ENCODE data around the gene CYB561.
"Not testable (repeated sequence)": the region's sequence is repeated elsewhere in the genome, so short reads cannot be mapped to it uniquely, and the experiment has no call there.

Gene CYB561

GRCh38 chr17:63479495-63480184 lies 33.5 kb upstream of the CYB561 start:
- DNase-seq (ENCODE audit: low read depth) = no peak

- DNase-seq (ENCODE audit: low read depth) = peak; percentile 93
These were observed 32.8 kb upstream of the CYB561 start for GRCh38 chr17:63478814-63479494.

- DNase-seq (ENCODE audit: low read depth) = no peak
These were observed 31.7 kb upstream of the CYB561 start for GRCh38 chr17:63477480-63478440.

GRCh38 chr17:63476854-63477479 lies 30.9 kb upstream of the CYB561 start, which contains the start of gene ACE:
TSS of gene ACE (plus strand) at chr17:63477061. CDS start at chr17:63477095, 34 bp downstream.
- DNase-seq (ENCODE audit: low read depth) = no peak

GRCh38 chr17:63476459-63476853 lies 30.4 kb upstream of the CYB561 start:
- no peak for DNase-seq (ENCODE audit: low read depth)

GRCh38 chr17:63475491-63476412 lies 29.6 kb upstream of the CYB561 start:
- DNase-seq (ENCODE audit: low read depth) = no peak

- no peak for DNase-seq (ENCODE audit: low read depth)
These were observed 28.7 kb upstream of the CYB561 start for GRCh38 chr17:63474586-63475460.

GRCh38 chr17:63474174-63474573 lies 28.1 kb upstream of the CYB561 start:
- DNase-seq (ENCODE audit: low read depth) = no peak

GRCh38 chr17:63468099-63468498 lies 22.0 kb upstream of the CYB561 start:
- DNase-seq (ENCODE audit: low read depth) = not testable (repeated sequence)

- DNase-seq (ENCODE audit: low read depth) = no peak
These were observed 18.7 kb upstream of the CYB561 start for GRCh38 chr17:63464691-63465236.

GRCh38 chr17:63463771-63464170 lies 17.7 kb upstream of the CYB561 start:
- DNase-seq (ENCODE audit: low read depth) = no peak

- DNase-seq (ENCODE audit: low read depth) = no peak
These were observed 13.9 kb upstream of the CYB561 start for GRCh38 chr17:63460018-63460417.

GRCh38 chr17:63458478-63458877 lies 12.4 kb upstream of the CYB561 start:
- no peak for DNase-seq (ENCODE audit: low read depth)

GRCh38 chr17:63455417-63455816 lies 9.3 kb upstream of the CYB561 start:
- DNase-seq (ENCODE audit: low read depth) = no peak

GRCh38 chr17:63454915-63455314 lies 8.8 kb upstream of the CYB561 start:
- no peak for DNase-seq (ENCODE audit: low read depth)

- not testable (repeated sequence) for DNase-seq (ENCODE audit: low read depth)
These were observed 8.3 kb upstream of the CYB561 start for GRCh38 chr17:63454357-63454756.

- DNase-seq (ENCODE audit: low read depth) = no peak
These were observed 7.0 kb upstream of the CYB561 start for GRCh38 chr17:63452962-63453551.

GRCh38 chr17:63452046-63452961 lies 6.2 kb upstream of the CYB561 start:
- no peak for DNase-seq (ENCODE audit: low read depth)
